H9 (cell line): ENCODE measurements around the gene TDP1. TPM values are rescaled to one million over a fixed set of nuclear protein-coding genes. Genes with fewer than 3 reads are reported as not detected.
"Not testable (repeated sequence)": the region's sequence is repeated elsewhere in the genome, so short reads cannot be mapped to it uniquely, and the experiment has no call there.

Source experiments
- DNase-seq: peaks from one replicate; pipeline ENCODE4 v3.0.0-alpha.2; 2017
- H2AFZ ChIP-seq: one replicate; pipeline ENCODE4 v1.6.1; 2013; ENCODE audit warnings: mild to moderate bottlenecking, low read length, control low read depth, moderate library complexity
- H2AK5ac ChIP-seq: 2 replicates; pipeline ENCODE4 v1.6.1; 2013; ENCODE audit warnings: low read length, control low read depth, mixed read lengths; ENCODE audit not compliant: insufficient read length
- H2BK120ac ChIP-seq: one replicate; pipeline ENCODE4 v1.6.1; 2013; ENCODE audit warnings: low read depth, mild to moderate bottlenecking, low read length, control low read depth, inconsistent platforms; ENCODE audit not compliant: poor library complexity, severe bottlenecking
- H2BK12ac ChIP-seq: 2 replicates; pipeline ENCODE4 v1.6.1; 2013; ENCODE audit warnings: low read length, control low read depth, mixed read lengths, low read depth; ENCODE audit not compliant: insufficient read length
- H2BK15ac ChIP-seq: 2 replicates; pipeline ENCODE4 v1.6.1; 2013; ENCODE audit warnings: low read depth, low read length, control low read depth
- H2BK20ac ChIP-seq: one replicate; pipeline ENCODE4 v1.6.1; 2013; ENCODE audit warnings: low read depth, mild to moderate bottlenecking, low read length, control low read depth, inconsistent platforms; ENCODE audit not compliant: poor library complexity, severe bottlenecking
- H2BK5ac ChIP-seq: 2 replicates; pipeline ENCODE4 v1.6.1; 2013; ENCODE audit warnings: low read length, control low read depth, mixed read lengths; ENCODE audit not compliant: insufficient read length
- H3K14ac ChIP-seq: 2 replicates; pipeline ENCODE4 v1.6.1; 2013; ENCODE audit warnings: low read length, control low read depth; ENCODE audit not compliant: insufficient read depth
- H3K18ac ChIP-seq: 2 replicates; pipeline ENCODE4 v1.6.1; 2013; ENCODE audit warnings: low read depth, mild to moderate bottlenecking, mixed read lengths, low read length, control low read depth; ENCODE audit not compliant: insufficient read length
- H3K23ac ChIP-seq: 2 replicates; pipeline ENCODE4 v1.6.1; 2013; ENCODE audit warnings: low read length, control low read depth, mixed read lengths, low read depth; ENCODE audit not compliant: insufficient read length
- H3K23me2 ChIP-seq: 2 replicates; pipeline ENCODE4 v1.6.1; 2013; ENCODE audit warnings: low read depth, mild to moderate bottlenecking, mixed read lengths, low read length, control low read depth; ENCODE audit not compliant: insufficient read length, poor library complexity, severe bottlenecking
- H3K27ac ChIP-seq: 2 replicates; pipeline ENCODE4 v1.5.1; 2013; ENCODE audit warnings: low read length, control low read depth, mixed read lengths, low read depth; ENCODE audit not compliant: insufficient read length
- H3K27me3 ChIP-seq: 2 replicates; pipeline ENCODE4 v1.6.1; 2013; ENCODE audit warnings: low read length, control low read depth, inconsistent platforms; ENCODE audit not compliant: insufficient read depth
- H3K4ac ChIP-seq: 2 replicates; pipeline ENCODE4 v1.6.1; 2013; ENCODE audit warnings: low read depth, mild to moderate bottlenecking, control low read depth, inconsistent platforms, low read length, moderate library complexity
- H3K4me1 ChIP-seq: 2 replicates; pipeline ENCODE4 v1.6.1; 2013; ENCODE audit warnings: low read length, control low read depth, inconsistent platforms; ENCODE audit not compliant: insufficient read depth
- H3K4me2 ChIP-seq: 2 replicates; pipeline ENCODE4 v1.6.1; 2013; ENCODE audit warnings: low read length, control low read depth, mixed read lengths; ENCODE audit not compliant: insufficient read length, insufficient read depth
- H3K56ac ChIP-seq: 2 replicates; pipeline ENCODE4 v1.6.1; 2013; ENCODE audit warnings: low read depth, mild to moderate bottlenecking, mixed read lengths, low read length, control low read depth; ENCODE audit not compliant: insufficient read length
- H3K79me1 ChIP-seq: 2 replicates; pipeline ENCODE4 v1.6.1; 2013; ENCODE audit warnings: low read depth, mild to moderate bottlenecking, moderate library complexity, low read length, control low read depth, inconsistent platforms; ENCODE audit not compliant: insufficient read depth, poor library complexity, severe bottlenecking
- H3K79me2 ChIP-seq: 2 replicates; pipeline ENCODE4 v1.6.1; 2013; ENCODE audit warnings: low read length, control low read depth, inconsistent platforms; ENCODE audit not compliant: insufficient read depth
- H3K9ac ChIP-seq: 2 replicates; pipeline ENCODE4 v1.6.1; 2013; ENCODE audit warnings: low read length, control low read depth, mixed read lengths; ENCODE audit not compliant: insufficient read length; ENCODE audit errors: extremely low read depth
- H3K9me3 ChIP-seq: one replicate; pipeline ENCODE4 v1.6.1; 2013; ENCODE audit warnings: low read depth, low read length, inconsistent platforms; ENCODE audit not compliant: control insufficient read depth
- H3T11ph ChIP-seq: one replicate; pipeline ENCODE4 v1.6.1; 2013; ENCODE audit warnings: mild to moderate bottlenecking, low read length, control low read depth, inconsistent platforms
- H4K20me1 ChIP-seq: one replicate; pipeline ENCODE4 v1.6.1; 2013; ENCODE audit not compliant: control insufficient read depth, insufficient read length, insufficient read depth
- H4K5ac ChIP-seq: 2 replicates; pipeline ENCODE4 v1.6.1; 2013; ENCODE audit warnings: low read depth, mild to moderate bottlenecking, mixed read lengths, low read length, control low read depth; ENCODE audit not compliant: insufficient read length
- H4K8ac ChIP-seq: replicated peaks from 2 replicates; pipeline ENCODE4 v1.6.1; 2013; ENCODE audit warnings: low read length, control low read depth, mixed read lengths, low read depth; ENCODE audit not compliant: insufficient read length
- H4K91ac ChIP-seq: 2 replicates; pipeline ENCODE4 v1.6.1; 2013; ENCODE audit warnings: low read depth, mild to moderate bottlenecking, moderate library complexity, mixed read lengths, low read length, control low read depth; ENCODE audit not compliant: insufficient read length
- H3K27ac Mint-ChIP-seq, 3 experiments: 2 replicates in 2 of 3; 3 replicates in 1 of 3; pipeline ENCODE4 v1.8.0; 2020 to 2021; ENCODE audit warnings: mixed read lengths in 3 of 3, mild to moderate bottlenecking in 1 of 3, moderate library complexity in 1 of 3
- H3K27me3 Mint-ChIP-seq: 2 replicates; pipeline ENCODE4 v1.8.0; 2021; ENCODE audit warnings: low read depth, mild to moderate bottlenecking, moderate library complexity, mixed read lengths
- H3K36me3 Mint-ChIP-seq, 3 experiments: 2 replicates in 2 of 3; 3 replicates in 1 of 3; pipeline ENCODE4 v1.8.0; 2020 to 2021; ENCODE audit warnings: low read depth in 3 of 3, mixed read lengths in 3 of 3; ENCODE audit not compliant: insufficient read depth in 1 of 3
- H3K4me1 Mint-ChIP-seq, 2 experiments: 2 replicates each; pipeline ENCODE4 v1.8.0; 2020; ENCODE audit warnings: mixed read lengths in 2 of 2
- H3K4me3 Mint-ChIP-seq, 2 experiments: 2 replicates in 1 of 2; 3 replicates in 1 of 2; pipeline ENCODE4 v1.8.0; 2020 to 2021; ENCODE audit warnings: mild to moderate bottlenecking in 2 of 2, mixed read lengths in 2 of 2, moderate library complexity in 1 of 2
- H3K9me3 Mint-ChIP-seq, 2 experiments: 2 replicates in 1 of 2; 3 replicates in 1 of 2; pipeline ENCODE4 v1.8.0; 2020; ENCODE audit warnings: mild to moderate bottlenecking in 2 of 2, mixed read lengths in 2 of 2, moderate library complexity in 1 of 2
- WGBS: extraction: QIAGEN DNeasy Blood & Tissue Kit; methylation state at CpG from one replicate; pipeline ENCODE4 v1.1.7; 2013; ENCODE audit warnings: missing lambda C conversion rate, low lambda C conversion rate, mixed read lengths; ENCODE audit not compliant: insufficient read length; ENCODE audit errors: extremely low coverage; 5-methylcytosine and 5-hydroxymethylcytosine counted together
- total RNA-seq: library from RNA; stranded (reverse); gene quantifications from 2 replicates; pipeline ENCODE4 v1.2.1, GENCODE V29; 2021
- TF ChIP-seq, protein P1 (sequence below): fragments of 200-600 bp; sonication (generic); conservative IDR thresholded peaks from 3 replicates; pipeline ENCODE4 v1.8.0; 2021; ENCODE audit warnings: antibody characterized with exemption, mild to moderate bottlenecking

TDP1 gene
- total RNA-seq, 1 experiment from 2014 or later, result 53.4 TPM

DNA sequence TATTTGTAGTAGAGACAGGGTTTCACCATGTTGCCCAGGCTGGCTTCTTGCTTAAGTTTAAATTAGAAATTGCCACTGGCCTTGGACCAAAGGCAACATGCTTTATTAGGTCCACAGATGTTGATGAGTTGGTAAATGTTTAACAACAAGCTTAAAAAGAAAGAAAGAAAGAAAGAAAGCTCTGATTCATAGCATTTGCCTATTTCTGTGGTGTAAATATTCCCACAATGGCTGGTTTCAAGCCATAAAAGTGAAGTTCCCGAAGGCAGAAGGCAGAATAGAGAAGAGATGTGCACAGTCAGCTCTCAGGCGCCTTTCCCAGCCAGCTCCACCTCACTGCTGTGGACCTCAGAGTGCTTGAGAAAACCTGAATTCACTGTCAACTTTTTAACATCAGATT, 132.4 kb downstream of the TDP1 start:
- Histone ChIP-seq H2BK12ac (no peak overlapping the region), H3K9me3 (no peaks in the 10 kb centered on the region), H2AK5ac (no peak overlapping the region), H3K4ac (no peak overlapping the region), H3K9ac (no peak overlapping the region), H2BK5ac (no peak overlapping the region), H3K27me3 (no peaks in the 10 kb centered on the region), H4K8ac (no peak overlapping the region), H4K20me1 (no peaks in the 10 kb centered on the region), H2BK15ac (no peak overlapping the region), H3K23ac (no peak overlapping the region), H2BK20ac (no peak overlapping the region), H3K14ac (no peak overlapping the region), H3K79me1 (no peaks in the 10 kb centered on the region), H3K27ac (no peak overlapping the region), H4K91ac (no peak overlapping the region), H3K4me1 (no peaks in the 10 kb centered on the region; the same call in 1 of the 2 replicates), H2AFZ (no peak overlapping the region), H3K18ac (no peak overlapping the region), H3T11ph (no peak overlapping the region), H3K79me2 (no peaks in the 10 kb centered on the region), H3K4me2 (no peak overlapping the region), H3K56ac (no peak overlapping the region), H4K5ac (no peak overlapping the region), H3K23me2 (no peaks in the 10 kb centered on the region), H2BK120ac (no peak overlapping the region)
- TF ChIP-seq, protein P1, sequence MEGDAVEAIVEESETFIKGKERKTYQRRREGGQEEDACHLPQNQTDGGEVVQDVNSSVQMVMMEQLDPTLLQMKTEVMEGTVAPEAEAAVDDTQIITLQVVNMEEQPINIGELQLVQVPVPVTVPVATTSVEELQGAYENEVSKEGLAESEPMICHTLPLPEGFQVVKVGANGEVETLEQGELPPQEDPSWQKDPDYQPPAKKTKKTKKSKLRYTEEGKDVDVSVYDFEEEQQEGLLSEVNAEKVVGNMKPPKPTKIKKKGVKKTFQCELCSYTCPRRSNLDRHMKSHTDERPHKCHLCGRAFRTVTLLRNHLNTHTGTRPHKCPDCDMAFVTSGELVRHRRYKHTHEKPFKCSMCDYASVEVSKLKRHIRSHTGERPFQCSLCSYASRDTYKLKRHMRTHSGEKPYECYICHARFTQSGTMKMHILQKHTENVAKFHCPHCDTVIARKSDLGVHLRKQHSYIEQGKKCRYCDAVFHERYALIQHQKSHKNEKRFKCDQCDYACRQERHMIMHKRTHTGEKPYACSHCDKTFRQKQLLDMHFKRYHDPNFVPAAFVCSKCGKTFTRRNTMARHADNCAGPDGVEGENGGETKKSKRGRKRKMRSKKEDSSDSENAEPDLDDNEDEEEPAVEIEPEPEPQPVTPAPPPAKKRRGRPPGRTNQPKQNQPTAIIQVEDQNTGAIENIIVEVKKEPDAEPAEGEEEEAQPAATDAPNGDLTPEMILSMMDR, result no peak
- Mint-ChIP-seq H3K27me3 (peaks cover 10% of the 10 kb centered on the region), H3K36me3 (peaks cover 0 to 8% (median 2%) of the 10 kb centered on the region in 3 experiments; a peak in 5 of 7 replicates), H3K27ac (no peak overlapping the region), H3K9me3 (peaks cover 4 to 8% of the 10 kb centered on the region in 2 experiments), H3K4me1 (peaks cover 12% of the 10 kb centered on the region in 2 experiments), H3K4me3 (no peak overlapping the region)
- no peak for DNase-seq
- WGBS, result no CpG with 5 or more reads among the region's 2 CpGs

DNA sequence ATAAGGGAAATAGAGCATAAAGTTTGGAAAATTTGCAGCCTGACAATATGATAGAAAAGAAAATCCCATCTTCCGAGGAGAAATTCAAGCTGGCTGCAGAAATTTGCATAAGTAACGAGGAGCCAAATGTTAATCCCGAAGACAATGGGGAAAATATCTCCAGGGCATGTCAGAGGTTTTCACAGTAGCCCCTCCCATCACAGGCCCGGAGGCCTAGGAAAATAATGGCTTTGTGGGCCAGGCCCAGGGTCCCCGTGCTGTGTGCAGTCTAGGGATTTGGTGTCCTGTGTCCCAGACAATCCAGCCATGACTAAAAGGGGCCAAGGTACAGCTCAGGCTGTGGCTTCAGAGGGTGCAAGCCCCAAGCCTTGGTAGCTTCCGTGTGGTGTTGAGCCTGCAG, 133.8 kb downstream of the TDP1 start:
- DNase-seq, result peak; percentile 33

More for the DNA sequence above, 133.8 kb downstream of the TDP1 start:
- H3K14ac ChIP-seq, H4K20me1 ChIP-seq, H3K4me1 ChIP-seq, H4K5ac ChIP-seq, H2BK20ac ChIP-seq, H3K9me3 Mint-ChIP-seq, H2BK15ac ChIP-seq, H4K91ac ChIP-seq, H3K27ac ChIP-seq, H3K18ac ChIP-seq, H3K79me1 ChIP-seq, H3T11ph ChIP-seq, H3K9ac ChIP-seq, H3K4me2 ChIP-seq, H2BK120ac ChIP-seq, H3K36me3 Mint-ChIP-seq, H3K9me3 ChIP-seq, H3K27me3 ChIP-seq, H2AK5ac ChIP-seq, H3K4me3 Mint-ChIP-seq, H2AFZ ChIP-seq, H3K4ac ChIP-seq, H3K56ac ChIP-seq, H4K8ac ChIP-seq, H3K23ac ChIP-seq, H2BK12ac ChIP-seq, H3K23me2 ChIP-seq, H2BK5ac ChIP-seq, H3K79me2 ChIP-seq: not testable (repeated sequence)
- Mint-ChIP-seq H3K27me3 (peaks cover 12% of the 10 kb centered on the region), H3K4me1 (peaks cover 12 to 15% of the 10 kb centered on the region in 2 experiments), H3K27ac (0 out of 7 replicates have a peak overlapping the region, but pooled peaks of 1 of the 3 experiments have one; percentile 41)
- WGBS, result no CpG with 5 or more reads among the region's 6 CpGs
